K562 (cell line): Measurements from ENCODE around the gene TRIM3. TPM values are rescaled to one million over a fixed set of nuclear protein-coding genes. Genes with fewer than 3 reads are reported as not detected.
A peak's percentile ranks its signal among the peaks of the same experiment; 100 is the strongest.

Experiments used
- ATAC-seq: fragments of 200-7000 bp; cut with Tn5 transposase; 3 replicates; pipeline ENCODE4 v1.9.1; 2020; ENCODE audit warnings: moderate library complexity
- BruUV-seq: library from RNA; stranded (reverse); fragments of 400-500 nt; replicated peaks from 2 replicates; lab custom pipeline; 2021; lab: Mats Ljungman, UMichigan
- CTCF ChIA-PET: fragments of 300-600 bp; formaldehyde crosslinking; extraction: SDS; loops from one replicate; lab custom pipeline; 2021; ENCODE audit warnings: low intra/inter-chr PET ratio; lab: Yijun Ruan, JAX
- POLR2A ChIA-PET: fragments of 300-600, 350-650 bp; sonication (Branson Sonifier 250); formaldehyde crosslinking; extraction: SDS; loops from one replicate; lab custom pipeline; 2021; ENCODE audit warnings: antibody characterized with exemption, inconsistent platforms; lab: Yijun Ruan, JAX
- DNase-seq, 4 experiments: peaks; one replicate each; pipeline versions ENCODE4 v3.0.0 to v3.0.0-alpha.2; 2011 to 2018; ENCODE audit warnings: low spot score in 3 of 4, mixed read lengths in 3 of 4; ENCODE audit errors: extremely low read depth in 1 of 4
- FAIRE-seq: peaks from 2 replicates; lab custom pipeline; 2011; peaks lifted over from hg19 to GRCh38; lab: Jason Lieb, UNC
- H2AFZ ChIP-seq: 2 replicates; pipeline ENCODE4 v1.6.0; 2011; ENCODE audit warnings: low read depth, low read length, control low read depth, inconsistent platforms
- H3K27ac ChIP-seq: fragments of 200-600 bp; 3 replicates; pipeline ENCODE4 v1.8.0; 2011; ENCODE audit warnings: low read depth, mild to moderate bottlenecking, control low read depth, inconsistent platforms, low read length, moderate library complexity, mixed read lengths; ENCODE audit errors: extremely low read depth
- H3K27me3 ChIP-seq, 2 experiments: fragments of 300-600 bp in 1 of 2; 2 replicates in 1 of 2; 3 replicates in 1 of 2; pipeline versions ENCODE4 v1.6.0 to v1.8.0; 2011; ENCODE audit warnings: inconsistent platforms in 2 of 2, low read length in 2 of 2, mild to moderate bottlenecking in 1 of 2, mixed read lengths in 1 of 2, moderate library complexity in 1 of 2; ENCODE audit not compliant: control insufficient read depth in 2 of 2, insufficient read depth in 2 of 2
- H3K36me3 ChIP-seq: fragments of 300-600 bp; 3 replicates; pipeline ENCODE4 v1.8.0; 2011; ENCODE audit warnings: mild to moderate bottlenecking, low read length, inconsistent platforms; ENCODE audit not compliant: control insufficient read depth, insufficient read depth
- H3K4me1 ChIP-seq, 2 experiments: fragments of 200-600 bp in 1 of 2; replicated peaks in 1 of 2; 2 replicates in 1 of 2; 3 replicates in 1 of 2; pipeline versions ENCODE4 v1.5.1 to v1.8.0; 2011; ENCODE audit warnings: inconsistent platforms in 2 of 2, low read length in 2 of 2, mild to moderate bottlenecking in 1 of 2, mixed read lengths in 1 of 2, moderate library complexity in 1 of 2; ENCODE audit not compliant: control insufficient read depth in 2 of 2, insufficient read depth in 2 of 2
- H3K4me2 ChIP-seq: 2 replicates; pipeline ENCODE4 v1.6.1; 2011; ENCODE audit warnings: low read length, control low read depth, inconsistent platforms, mixed read lengths; ENCODE audit not compliant: insufficient read depth
- H3K4me3 ChIP-seq: fragments of 200-600 bp; sonication (generic), shearing (Covaris generic); 2 replicates; pipeline ENCODE4 v1.5.1; 2016; ENCODE audit warnings: control low read depth, inconsistent platforms
- H3K79me2 ChIP-seq: fragments of 200-600 bp; 3 replicates; pipeline ENCODE4 v1.8.0; 2011; ENCODE audit warnings: low read length, inconsistent platforms; ENCODE audit not compliant: control insufficient read depth, insufficient read depth
- H3K9ac ChIP-seq, 2 experiments: 2 replicates each; pipeline versions ENCODE4 v1.6.0 to v1.6.1; 2011; ENCODE audit warnings: low read depth in 2 of 2, low read length in 2 of 2, control low read depth in 1 of 2, inconsistent platforms in 1 of 2, mild to moderate bottlenecking in 1 of 2, mixed read lengths in 1 of 2; ENCODE audit not compliant: insufficient read depth in 1 of 2
- H3K9me1 ChIP-seq: one replicate; pipeline ENCODE4 v1.6.0; 2011; ENCODE audit warnings: inconsistent platforms, mild to moderate bottlenecking, low read length, moderate library complexity; ENCODE audit not compliant: control insufficient read depth, insufficient read depth
- H3K9me3 ChIP-seq: replicated peaks from 2 replicates; pipeline ENCODE4 v1.5.1; 2011; ENCODE audit warnings: low read depth, low read length, inconsistent platforms; ENCODE audit not compliant: control insufficient read depth, insufficient read depth
- H4K20me1 ChIP-seq: replicated peaks from 2 replicates; pipeline ENCODE4 v1.6.1; 2011; ENCODE audit warnings: low read length, inconsistent platforms, mixed read lengths; ENCODE audit not compliant: control insufficient read depth, insufficient read depth
- CC2D1A ChIP-seq: fragments of 450-650 bp; IDR thresholded peaks from 2 replicates; pipeline ENCODE4 v1.6.1; 2017; ENCODE audit warnings: mild to moderate bottlenecking
- FOXP1 ChIP-seq: sonication (generic); formaldehyde crosslinking; IDR thresholded peaks from 2 replicates; pipeline ENCODE4 v1.8.0; 2022; ENCODE audit warnings: mild to moderate bottlenecking, missing genetic modification reagents
- GABPB2 ChIP-seq: fragments of 250-450 bp; sonication (Bioruptor Pico); conservative IDR thresholded peaks from 2 replicates; pipeline ENCODE4 v1.5.1; 2021; ENCODE audit warnings: mild to moderate bottlenecking
- PHB2 ChIP-seq: fragments of 450-650 bp; IDR thresholded peaks from 2 replicates; pipeline ENCODE4 v1.6.1; 2017; ENCODE audit warnings: low read depth
- PKNOX1 ChIP-seq: fragments of 450-650 bp; IDR thresholded peaks from 2 replicates; pipeline ENCODE4 v1.6.1; 2016
- RHOXF2B ChIP-seq: fragments of 250-450 bp; sonication (Bioruptor Pico); conservative IDR thresholded peaks from 2 replicates; pipeline ENCODE4 v1.5.1; 2021
- SRSF7 ChIP-seq: fragments of 200-400 bp; formaldehyde crosslinking; optimal IDR thresholded peaks from 2 replicates; pipeline ENCODE3; 2017; ENCODE audit warnings: mild to moderate bottlenecking, low read depth, low read length
- TOE1 ChIP-seq, 2 experiments: fragments of 450-650 bp in 1 of 2; sonication (generic) in 1 of 2; formaldehyde crosslinking in 1 of 2; IDR thresholded peaks; 2 replicates each; pipeline versions ENCODE4 v1.7.1 to v1.8.0; 2016 to 2022; ENCODE audit warnings: borderline replicate concordance in 2 of 2, mild to moderate bottlenecking in 2 of 2, antibody characterized with exemption in 1 of 2, inconsistent platforms in 1 of 2, low read depth in 1 of 2, missing genetic modification reagents in 1 of 2, moderate library complexity in 1 of 2
- WGBS: fragments of 100-300 bp; shearing (Covaris generic); methylation state at CpG from one replicate; pipeline ENCODE4 v1.1.6; 2016; ENCODE audit warnings: low coverage, mixed read lengths; ENCODE audit not compliant: insufficient coverage; ENCODE audit errors: missing lambda C conversion rate; 5-methylcytosine and 5-hydroxymethylcytosine counted together
- in situ Hi-C: fragments of 300-500 bp; cut with MboI; formaldehyde crosslinking; loops from 4 replicates; pipeline ENCODE4 v1.15.0; 2018; ENCODE audit warnings: inconsistent platforms, mixed read lengths
- intact Hi-C: fragments of 100-400 bp; cut with micrococcal nuclease; formaldehyde crosslinking; loops from 2 replicates; pipeline ENCODE4 v1.14.2; 2022
- polyA plus RNA-seq, 8 experiments: library from polyadenylated mRNA; depleted of rRNA in 4 of 8; stranded (reverse) in 5 of 8; unstranded in 3 of 8; fragments of >200 nt; fragmentation: Nextera tagmentation in 2 of 8; fragmentation: Illumina TruSeq in 1 of 8; extraction: Ambion mirVana in 2 of 8; extraction: Trizol in 1 of 8; gene quantifications; 2 replicates each; pipeline versions ENCODE4 v1.2.1 to v1.2.3, GENCODE V29; 2011 to 2014; ENCODE audit warnings: inconsistent platforms in 1 of 8, missing spikeins in 1 of 8
- total RNA-seq, 7 experiments: library from RNA; depleted of rRNA in 6 of 7; stranded (reverse); fragments of >200 nt in 6 of 7; fragmentation: Illumina TruSeq in 2 of 7; extraction: Trizol in 2 of 7; gene quantifications; 2 replicates each; pipeline versions ENCODE4 v1.2.1 to v1.2.3, GENCODE V29; 2011 to 2021; ENCODE audit warnings: low replicate concordance in 1 of 7
- TF ChIP-seq, protein P1 (sequence below), 3 experiments: fragments of 200-800 bp in 1 of 3; fragments of 250-450 bp in 1 of 3; fragments of 450-650 bp in 1 of 3; sonication (Bioruptor Pico) in 1 of 3; sonication (Bioruptor generic) in 1 of 3; formaldehyde crosslinking in 1 of 3; IDR thresholded peaks; 2 replicates each; pipeline versions ENCODE4 v1.6.1 to v1.8.0; 2016 to 2022; ENCODE audit warnings: mild to moderate bottlenecking in 2 of 3, missing genetic modification characterization in 2 of 3, missing compliant biosample characterization in 1 of 3, moderate library complexity in 1 of 3
- TF ChIP-seq, protein P2 (sequence below): sonication (generic); formaldehyde crosslinking; IDR thresholded peaks from 2 replicates; pipeline ENCODE4 v1.8.0; 2022; ENCODE audit warnings: mild to moderate bottlenecking, missing genetic modification reagents

TRIM3 gene
- total and polyA plus RNA-seq, 9 of the 15 experiments (the other 6 are each of a cell fraction or from before 2014, with no cell fraction given) = 0.45 to 9.2 (median 4.7) TPM

- TF ChIP-seq FOXP1 (no peak), TOE1 (IDR thresholded peaks at IDR 0.05; ENCODE audit: borderline replicate concordance) (no peak), TOE1 (CRISPR knock-in tag; IDR thresholded peaks at IDR 0.05; ENCODE audit: borderline replicate concordance, low read depth) (no peak), GABPB2 (no peak), SRSF7 (no peak), PHB2 (no peak)
- TF ChIP-seq, protein P1, sequence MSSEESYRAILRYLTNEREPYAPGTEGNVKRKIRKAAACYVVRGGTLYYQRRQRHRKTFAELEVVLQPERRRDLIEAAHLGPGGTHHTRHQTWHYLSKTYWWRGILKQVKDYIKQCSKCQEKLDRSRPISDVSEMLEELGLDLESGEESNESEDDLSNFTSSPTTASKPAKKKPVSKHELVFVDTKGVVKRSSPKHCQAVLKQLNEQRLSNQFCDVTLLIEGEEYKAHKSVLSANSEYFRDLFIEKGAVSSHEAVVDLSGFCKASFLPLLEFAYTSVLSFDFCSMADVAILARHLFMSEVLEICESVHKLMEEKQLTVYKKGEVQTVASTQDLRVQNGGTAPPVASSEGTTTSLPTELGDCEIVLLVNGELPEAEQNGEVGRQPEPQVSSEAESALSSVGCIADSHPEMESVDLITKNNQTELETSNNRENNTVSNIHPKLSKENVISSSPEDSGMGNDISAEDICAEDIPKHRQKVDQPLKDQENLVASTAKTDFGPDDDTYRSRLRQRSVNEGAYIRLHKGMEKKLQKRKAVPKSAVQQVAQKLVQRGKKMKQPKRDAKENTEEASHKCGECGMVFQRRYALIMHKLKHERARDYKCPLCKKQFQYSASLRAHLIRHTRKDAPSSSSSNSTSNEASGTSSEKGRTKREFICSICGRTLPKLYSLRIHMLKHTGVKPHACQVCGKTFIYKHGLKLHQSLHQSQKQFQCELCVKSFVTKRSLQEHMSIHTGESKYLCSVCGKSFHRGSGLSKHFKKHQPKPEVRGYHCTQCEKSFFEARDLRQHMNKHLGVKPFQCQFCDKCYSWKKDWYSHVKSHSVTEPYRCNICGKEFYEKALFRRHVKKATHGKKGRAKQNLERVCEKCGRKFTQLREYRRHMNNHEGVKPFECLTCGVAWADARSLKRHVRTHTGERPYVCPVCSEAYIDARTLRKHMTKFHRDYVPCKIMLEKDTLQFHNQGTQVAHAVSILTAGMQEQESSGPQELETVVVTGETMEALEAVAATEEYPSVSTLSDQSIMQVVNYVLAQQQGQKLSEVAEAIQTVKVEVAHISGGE (CRISPR knock-in tag; IDR thresholded peaks at IDR 0.05) = no peak
Measured at GRCh38 chr11:6437993-6438392, 35.7 kb downstream of the TRIM3 start (continued).

DNA sequence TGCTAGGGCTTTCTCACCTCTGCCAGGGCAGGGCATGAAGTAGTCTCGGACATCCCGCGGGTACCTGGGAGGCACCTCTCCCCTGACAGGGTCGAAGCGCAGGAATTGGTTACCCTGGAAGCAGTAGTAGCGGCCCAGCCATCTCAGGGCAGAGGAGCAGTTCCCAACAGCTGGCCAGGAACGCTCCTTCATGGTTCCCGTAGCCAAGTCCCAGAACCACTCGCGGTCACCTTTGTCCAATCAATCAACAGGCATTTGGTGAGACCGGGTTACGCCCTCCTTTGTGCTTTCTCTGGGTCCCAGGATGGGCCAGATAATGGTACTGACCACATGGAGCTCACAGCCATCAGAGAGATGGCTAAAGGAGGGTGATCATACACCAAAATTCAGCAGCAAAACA lies 36.3 kb downstream of the TRIM3 start:
- Histone ChIP-seq H3K4me1 (peaks cover 10 to 12% of the 10 kb centered on the region in 2 experiments; a peak in 3 of 5 replicates), H2AFZ (peak overlapping the region; percentile 78), H3K9ac (peak overlapping the region in 1 of 2 experiments; percentile 45; a peak in 2 of 4 replicates), H4K20me1 (no peaks in the 10 kb centered on the region), H3K36me3 (no peaks in the 10 kb centered on the region), H3K9me1 (no peaks in the 10 kb centered on the region), H3K27ac (no peak overlapping the region), H3K4me2 (peak overlapping the region; percentile 26; the same call in 1 of the 2 replicates), H3K79me2 (no peaks in the 10 kb centered on the region), H3K4me3 (no peak overlapping the region), H3K9me3 (no peaks in the 10 kb centered on the region), H3K27me3 (peaks cover 2 to 8% of the 10 kb centered on the region in 2 experiments; a peak in 2 of 5 replicates)
- DNase-seq (peak; percentile 21 to 36 (median 32)), ATAC-seq (peak; percentile 43), FAIRE-seq (no peak)
- ChIA-PET POLR2A (interaction anchor here (0.6 to 1.2 kb wide), 2 partner anchors 8 to 63 kb away, joined by 3 read pairs; no protein-coding TSS in a partner anchor), CTCF (no interaction called here)
- no TSS peak for BruUV-seq
- intact Hi-C loops = no loop called here
- 10% methylated on average over 12 of the region's 12 CpGs for WGBS
- in situ Hi-C loops = no loop called here
- TF ChIP-seq RHOXF2B (CRISPR knock-in tag) = no peak
- TF ChIP-seq, protein P2, sequence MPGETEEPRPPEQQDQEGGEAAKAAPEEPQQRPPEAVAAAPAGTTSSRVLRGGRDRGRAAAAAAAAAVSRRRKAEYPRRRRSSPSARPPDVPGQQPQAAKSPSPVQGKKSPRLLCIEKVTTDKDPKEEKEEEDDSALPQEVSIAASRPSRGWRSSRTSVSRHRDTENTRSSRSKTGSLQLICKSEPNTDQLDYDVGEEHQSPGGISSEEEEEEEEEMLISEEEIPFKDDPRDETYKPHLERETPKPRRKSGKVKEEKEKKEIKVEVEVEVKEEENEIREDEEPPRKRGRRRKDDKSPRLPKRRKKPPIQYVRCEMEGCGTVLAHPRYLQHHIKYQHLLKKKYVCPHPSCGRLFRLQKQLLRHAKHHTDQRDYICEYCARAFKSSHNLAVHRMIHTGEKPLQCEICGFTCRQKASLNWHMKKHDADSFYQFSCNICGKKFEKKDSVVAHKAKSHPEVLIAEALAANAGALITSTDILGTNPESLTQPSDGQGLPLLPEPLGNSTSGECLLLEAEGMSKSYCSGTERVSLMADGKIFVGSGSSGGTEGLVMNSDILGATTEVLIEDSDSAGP (CRISPR knock-in tag) = no peak
- peak; percentile 34; the same call in 1 of the 2 replicates for TF ChIP-seq PKNOX1
- TF ChIP-seq CC2D1A = no peak
